ENCODE results near the gene ICOS.
"Not testable (repeated sequence)": the region's sequence is repeated elsewhere in the genome, so short reads cannot be mapped to it uniquely, and the experiment has no call there.

Gene ICOS

DNA sequence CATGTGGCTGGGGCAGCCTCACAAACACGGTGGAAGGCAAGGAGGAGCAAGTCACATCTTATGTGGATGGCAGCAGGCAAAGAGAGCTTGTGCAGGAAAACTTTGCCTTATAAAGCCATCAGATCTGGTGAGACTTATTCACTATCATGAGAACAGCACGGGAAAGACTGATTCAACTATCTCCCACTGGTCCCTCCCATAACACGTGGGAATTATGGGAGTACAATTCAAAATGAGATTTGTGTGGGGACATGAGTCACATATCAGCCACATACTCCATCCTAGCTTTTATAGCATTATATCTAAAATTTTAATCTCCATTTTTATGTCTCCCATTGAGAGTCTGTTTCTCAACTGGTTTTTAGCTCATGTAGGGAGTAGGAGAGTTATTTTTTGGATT is 45.7 kb downstream of the ICOS start:
- DNase-seq, result no peak

DNA sequence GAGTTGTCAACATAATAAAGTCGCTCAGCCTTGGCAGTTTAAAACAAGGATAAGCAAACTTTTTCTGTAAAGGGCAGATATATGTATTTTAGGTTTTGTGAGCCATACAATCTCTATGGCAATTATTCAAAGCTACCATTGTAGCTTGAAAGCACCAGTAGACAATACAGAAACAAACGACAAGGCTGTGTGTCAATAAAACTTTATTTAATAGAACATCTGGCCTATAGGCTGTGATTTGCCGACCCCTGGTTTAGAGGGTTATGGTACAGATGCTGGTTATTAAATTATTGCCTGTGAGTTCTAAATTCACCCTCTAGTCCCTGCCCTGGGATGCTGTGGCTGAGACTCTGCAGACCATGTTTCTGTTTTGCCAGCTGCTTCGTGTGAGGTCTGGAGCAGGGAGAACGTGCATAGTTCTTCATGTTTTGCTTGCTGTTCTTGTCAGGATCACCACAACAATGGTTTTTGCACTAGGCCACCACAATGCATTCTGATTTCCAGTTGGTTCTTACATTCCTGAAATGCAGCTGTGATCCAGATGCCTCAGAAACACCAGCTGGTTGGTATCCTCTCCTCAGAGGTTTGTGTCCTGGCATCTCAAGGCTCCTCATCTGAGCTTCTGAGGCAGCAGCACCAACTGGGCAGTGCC is 46.6 kb downstream of the ICOS start:
- no peak for DNase-seq

DNA sequence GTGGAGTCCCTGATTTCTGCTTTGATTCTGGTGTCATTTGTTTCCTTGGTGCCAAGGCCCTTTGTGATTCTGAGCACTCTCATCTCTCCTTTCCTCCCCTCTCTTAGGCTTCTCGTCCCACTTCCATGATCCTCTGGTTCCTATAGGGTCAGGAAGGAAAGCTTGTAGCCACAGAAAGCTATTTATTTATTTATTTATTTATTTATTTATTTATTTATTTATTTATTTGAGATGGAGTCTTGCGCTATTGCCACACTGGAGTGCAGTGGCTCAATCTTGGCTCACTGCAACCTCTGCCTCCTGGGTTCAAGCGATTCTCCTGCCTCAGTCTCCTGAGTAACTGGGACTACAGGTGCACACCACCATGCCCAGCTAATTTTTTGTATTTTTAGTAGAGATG is 49.4 kb downstream of the ICOS start:
- not testable (repeated sequence) for DNase-seq

DNA sequence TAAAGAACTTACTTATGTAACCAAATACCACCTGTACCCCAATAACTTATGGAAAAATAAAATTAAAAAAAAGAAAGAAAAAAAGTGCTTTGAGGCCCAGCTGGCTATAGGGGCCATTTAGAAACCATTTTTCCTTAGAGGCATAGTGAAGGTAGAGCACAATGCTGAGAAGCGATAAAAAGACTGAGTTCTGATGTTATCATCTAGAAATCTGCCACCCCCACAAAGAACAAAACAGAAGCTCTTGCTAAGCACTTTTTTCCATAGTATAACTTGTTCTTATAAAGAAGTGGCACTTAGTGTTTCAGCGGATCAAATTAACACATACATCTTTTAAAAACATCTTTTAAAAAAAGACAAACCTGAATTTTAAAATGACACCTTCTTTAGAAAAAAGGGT is 51.4 kb downstream of the ICOS start:
- no peak for DNase-seq

DNA sequence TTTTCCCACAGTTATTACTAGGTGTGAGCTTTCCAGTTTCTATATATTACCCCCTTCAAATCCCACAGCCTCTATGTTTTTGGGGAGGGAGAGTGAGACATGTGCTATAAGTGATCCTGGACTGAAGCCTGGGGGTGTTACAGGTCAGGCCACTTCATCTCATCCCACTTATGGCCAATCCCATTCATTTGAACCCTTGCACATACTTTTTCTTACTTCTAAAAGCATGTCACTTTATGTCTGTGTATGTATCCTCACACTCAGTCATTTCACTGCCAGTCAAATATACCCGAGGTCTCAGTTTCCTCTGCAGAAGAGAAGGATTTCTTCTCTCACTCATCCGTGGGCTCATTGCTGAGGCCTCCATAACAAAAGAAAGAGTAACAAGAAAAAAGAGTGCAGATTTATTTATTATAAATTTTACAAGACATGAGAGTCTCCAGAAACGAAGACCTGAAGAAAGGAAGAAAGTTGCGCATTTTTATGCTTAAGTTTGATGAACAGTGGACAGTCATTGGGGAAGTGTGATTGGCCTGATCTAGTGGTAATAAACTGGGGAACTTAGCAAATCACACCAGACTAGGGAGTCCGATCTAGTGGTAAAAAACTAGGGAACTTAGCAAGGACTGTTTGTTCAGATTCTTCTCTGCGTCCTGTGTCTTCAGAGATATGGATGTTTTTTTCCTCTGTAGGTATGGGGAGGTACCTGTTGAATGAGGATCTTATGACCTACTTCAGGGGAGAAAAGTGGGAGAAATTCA is 52.1 kb downstream of the ICOS start:
- no peak for DNase-seq

DNA sequence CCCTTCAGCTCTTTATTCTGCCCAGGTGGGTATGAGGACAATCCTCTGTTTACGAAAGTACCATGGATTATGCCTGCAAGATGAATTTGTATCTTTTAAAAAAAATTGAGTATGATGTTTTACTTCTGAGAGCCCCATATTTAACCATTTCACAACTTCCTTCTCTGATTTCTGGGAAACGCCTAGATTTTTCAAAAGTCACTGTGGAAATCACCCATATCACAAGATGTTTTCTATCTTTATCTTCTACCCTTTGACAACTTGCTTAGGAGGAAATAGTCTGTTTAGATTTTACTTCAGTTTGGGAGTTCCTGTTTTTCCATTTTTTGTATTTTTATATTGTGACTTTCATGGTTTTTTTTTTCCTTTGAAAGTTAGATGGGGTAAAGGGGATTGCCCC is 53.0 kb downstream of the ICOS start:
- no peak for DNase-seq

DNA sequence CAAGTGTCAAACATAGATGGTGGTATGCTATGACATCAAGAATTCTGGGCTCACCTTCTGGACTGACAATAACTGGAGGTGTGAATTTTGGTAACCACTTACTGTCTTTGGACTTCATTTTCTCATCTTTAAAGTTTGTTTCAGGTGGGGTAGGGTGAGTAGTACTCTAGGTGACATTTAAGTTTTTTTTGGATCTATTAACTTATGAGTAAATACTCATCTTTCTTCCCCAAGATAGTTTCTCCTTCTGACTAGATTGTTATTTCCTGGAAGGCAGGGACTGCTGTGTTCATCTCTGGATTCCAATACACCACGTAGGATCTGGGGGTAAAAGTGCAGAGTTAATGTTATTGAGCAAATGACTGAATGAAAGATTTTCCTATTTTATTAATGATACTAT is 55.9 kb downstream of the ICOS start:
- DNase-seq, result no peak

DNA sequence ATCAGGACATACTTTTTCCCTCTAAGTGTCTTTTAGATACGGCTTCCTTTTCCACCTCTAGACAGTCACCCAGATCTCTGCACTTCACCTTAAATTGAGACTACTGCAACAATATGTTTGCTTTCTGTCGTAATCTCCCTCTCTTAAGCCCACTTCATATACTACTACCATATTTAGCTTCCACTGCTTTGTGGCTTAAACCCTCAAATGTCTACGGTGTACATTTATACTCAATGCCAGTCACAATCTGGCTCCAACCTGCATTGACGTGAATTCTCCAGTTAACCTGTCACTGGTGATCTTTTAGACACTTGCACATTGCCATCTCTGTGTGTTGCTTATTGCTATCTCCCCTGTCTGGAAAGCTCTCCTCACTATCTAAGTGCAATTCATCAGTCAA is 56.4 kb downstream of the ICOS start:
- no peak for DNase-seq

DNA sequence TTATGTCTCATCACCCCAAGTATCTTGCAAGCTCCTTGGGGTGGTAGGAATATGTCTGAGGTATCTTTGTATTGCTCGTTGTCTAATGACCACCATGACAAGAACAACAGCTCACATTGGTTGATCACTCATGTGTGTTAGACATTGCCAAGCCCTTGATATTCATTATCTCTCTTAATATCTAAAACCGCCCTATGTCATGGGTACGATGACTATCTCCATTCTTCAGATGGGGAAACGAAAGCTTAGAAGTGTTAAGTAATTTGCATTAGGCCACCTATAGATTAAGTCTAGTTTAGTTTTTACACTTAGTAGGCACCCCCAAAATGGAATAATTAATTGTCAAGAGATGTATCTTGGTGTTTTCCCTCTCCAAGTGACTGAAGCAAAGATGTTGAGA is 57.0 kb downstream of the ICOS start:
- no peak for DNase-seq

DNA sequence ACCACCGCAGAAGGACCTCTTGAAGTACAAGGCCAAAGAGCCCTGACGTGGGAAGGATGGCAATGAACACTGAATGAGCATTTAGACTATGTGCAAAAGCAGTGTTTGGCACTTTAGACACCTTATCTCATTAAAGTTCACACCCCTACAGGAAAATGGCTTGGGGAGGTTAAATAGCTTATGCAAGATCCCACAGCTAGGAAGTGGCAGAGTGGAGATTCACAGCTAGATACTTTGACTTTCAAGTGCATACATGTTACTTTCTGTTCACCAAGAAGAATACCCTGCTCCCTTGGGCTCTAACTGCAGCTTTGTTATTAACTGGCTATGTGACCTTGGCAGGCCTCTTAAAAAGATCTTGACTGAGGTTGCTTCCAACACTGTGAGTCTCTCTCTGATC is 58.2 kb downstream of the ICOS start:
- DNase-seq, result no peak

DNA sequence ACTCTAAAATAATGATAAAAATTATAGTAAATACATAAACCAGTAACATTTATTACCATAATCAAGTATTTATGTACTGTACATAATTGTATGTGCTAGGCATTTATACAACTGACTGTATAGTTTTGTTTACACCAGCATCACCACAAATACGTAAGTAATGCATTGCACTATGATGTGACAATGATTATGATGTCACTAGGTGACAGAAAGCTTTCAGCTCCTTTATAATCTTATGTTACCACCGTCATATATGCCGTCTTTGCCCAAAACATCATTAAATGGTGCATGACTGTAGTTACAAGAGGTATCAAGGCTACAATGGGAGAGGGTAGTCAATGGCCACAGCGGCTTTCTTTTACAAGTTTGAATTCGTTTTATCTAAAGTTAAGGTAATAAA is 60.1 kb downstream of the ICOS start:
- DNase-seq, result no peak

DNA sequence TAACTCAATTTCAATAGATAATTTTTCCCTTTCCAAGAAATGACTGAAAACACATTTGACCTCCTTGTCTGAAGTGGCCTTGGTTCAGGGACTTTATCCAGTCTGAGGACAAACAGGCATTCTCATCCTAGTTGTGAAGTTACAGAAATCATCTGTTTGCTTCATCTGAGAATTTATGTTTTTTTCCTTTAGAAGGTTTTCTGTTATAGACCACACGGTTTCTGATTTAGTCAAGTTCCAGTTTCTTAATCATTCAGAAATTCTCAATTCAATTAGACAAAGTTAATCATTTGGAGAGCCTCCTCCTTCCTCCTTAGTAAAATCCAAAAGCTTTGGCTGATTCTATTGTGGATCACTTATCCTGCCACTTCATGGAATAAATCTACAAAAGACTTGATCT is 60.9 kb downstream of the ICOS start:
- no peak for DNase-seq

DNA sequence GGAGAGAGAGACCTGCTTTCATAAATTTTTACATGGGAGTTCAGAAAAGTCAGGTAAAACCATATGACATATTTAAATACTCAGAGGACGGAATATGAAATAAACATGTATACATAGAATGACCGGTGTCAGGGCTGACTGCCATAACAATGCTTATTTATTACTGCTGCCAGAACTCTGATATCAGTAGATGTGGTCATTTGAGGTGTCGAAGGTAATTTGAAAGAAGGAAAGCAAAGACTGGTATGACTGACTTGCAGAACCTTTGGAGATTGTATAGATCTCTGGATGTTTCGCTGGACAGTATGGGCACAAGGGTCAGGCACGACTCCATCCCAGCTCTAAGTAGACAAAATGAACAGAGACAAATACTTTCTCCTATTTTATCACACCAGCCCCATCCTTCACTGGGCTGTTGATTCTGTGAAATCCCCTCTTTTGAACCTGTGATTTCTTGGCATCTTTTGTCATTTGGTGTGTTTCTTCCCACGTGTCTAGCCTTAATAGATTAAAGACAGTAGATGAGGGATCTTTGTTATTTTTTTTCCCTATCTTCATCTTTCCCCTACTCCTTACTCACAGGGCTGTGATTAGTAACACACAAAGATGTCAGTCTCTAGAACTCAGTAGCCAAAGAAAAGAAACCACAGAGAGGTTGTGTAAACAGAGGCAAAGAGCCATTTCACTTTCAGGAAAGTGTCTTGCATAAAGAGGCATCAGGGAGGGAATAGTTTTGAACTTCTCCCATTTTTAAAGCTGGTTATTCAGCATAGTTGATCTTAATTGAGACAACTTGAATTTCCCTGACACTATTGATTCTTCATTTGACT is 61.6 kb downstream of the ICOS start:
- no peak for DNase-seq

DNA sequence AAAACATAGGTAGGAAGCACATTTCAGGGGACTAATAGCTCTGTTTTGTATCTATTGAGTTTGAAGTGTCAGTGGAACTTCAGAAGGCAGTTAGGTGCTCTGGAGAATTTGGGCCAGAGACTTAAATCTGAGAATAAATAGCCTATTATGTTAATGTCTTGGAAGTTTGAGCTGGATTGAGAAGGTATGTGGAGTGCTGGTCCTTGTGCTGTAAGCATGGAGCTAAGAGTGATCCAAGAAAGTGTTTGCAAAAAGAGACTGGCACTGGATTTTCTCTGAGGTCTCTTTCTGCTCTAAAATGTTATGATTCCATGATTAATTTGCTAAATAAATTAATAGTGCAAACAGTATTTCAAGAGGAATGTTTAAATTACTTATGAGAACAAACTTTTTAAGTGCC is 63.3 kb downstream of the ICOS start:
- no peak for DNase-seq

DNA sequence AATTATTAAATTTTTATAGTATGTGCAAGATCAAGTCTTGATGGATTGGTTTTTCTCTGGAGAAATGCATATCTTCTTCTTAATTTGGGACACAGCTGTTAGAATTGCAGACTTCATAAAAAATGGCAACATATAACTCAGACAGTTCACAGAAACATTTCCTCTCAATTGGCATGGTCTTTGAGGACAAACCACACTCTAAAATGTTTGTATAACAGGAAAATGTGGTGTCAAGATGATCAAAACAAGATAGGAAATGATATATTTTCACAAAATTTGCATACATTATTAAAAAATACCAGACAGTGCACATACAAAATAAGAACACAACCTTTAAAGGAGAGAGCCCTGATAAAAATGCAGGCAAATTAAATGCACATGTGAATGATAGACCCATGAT is 63.9 kb downstream of the ICOS start:
- no peak for DNase-seq

DNA sequence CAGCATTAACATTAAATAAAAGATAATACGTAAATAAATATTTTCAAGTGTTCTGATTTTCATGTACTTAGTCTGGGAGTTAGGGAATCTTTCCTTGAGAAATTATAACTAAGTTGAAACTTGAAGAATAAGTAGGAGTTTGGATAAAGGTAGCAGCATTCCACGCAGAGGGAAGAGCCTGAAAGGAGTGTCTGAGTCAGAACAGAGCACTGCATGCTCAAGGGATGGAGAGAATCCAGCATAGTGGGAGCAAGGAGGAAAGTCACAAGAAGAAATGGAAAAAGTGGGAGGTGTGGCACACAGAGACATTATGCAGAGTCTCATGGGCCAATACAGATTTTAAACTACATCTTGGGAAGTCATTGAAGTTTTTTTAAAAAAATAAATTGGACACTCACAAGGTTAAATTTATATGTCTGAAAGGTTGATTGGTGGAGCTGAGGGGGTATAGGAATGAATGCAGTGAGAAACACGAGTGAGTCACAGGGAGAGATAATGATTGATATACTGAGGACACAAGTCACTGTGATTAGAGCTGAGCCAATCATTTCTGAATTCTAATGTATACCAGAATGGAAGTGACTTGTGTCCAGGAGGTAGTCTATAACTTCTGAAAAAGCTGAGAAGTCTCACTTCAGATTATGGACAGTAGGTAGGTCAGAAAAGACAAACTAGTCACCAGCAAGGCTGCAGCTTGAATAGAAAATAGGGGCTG is 66.9 kb downstream of the ICOS start:
- no peak for DNase-seq

DNA sequence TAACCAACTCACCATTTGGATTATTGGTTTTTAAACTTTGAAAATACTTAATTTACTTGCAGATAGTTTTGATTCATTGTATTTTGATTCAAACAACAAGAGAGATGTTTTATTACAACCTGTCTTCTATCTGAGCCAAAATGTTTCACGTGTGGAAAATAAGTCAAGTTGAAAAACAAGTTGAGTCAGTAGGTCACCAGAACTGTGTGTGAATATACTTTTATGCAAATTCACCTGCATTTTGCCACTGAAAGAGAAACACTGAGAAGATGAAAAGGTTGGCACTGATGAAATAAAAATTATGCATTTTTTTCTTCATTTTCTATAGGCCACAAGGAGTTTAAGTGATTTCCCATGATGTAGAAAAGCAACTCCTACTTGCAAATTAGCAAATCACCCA is 68.3 kb downstream of the ICOS start:
- DNase-seq, result no peak

DNA sequence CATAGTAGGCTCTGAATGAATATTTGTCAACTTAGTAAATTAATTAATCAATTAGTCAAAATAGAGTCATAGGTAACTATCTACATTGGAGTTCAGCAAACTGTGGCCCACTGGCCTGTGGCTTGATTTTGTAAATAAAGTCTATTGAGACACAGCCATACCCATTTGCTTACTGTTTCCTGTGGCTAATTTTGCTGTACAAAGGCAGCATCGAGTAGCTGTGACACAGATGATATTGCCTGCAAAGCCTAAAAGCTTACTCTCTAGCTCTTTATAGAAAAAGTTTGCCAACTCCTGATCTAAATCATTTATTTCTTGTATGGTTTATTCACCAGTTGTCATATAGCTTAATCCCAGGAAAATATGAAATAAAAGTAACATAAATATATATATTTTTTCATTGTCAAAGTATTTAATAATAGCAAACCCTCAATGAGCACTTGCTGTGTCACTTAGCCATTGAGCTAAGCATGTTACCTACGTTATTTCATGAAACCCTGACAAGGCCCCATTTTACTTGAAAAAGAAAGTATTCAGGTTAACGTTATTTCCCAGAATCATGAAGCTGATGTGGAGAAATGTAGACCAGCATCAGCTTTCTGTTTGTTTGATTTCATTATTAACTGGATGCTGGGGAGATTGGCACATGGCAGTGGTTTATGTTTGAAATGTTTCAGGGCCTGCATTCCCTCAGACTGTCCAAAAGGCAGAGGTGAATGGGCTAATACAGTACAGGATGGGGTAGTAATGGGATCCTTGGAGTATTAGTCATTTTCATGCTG is 69.6 kb downstream of the ICOS start:
- no peak for DNase-seq

DNA sequence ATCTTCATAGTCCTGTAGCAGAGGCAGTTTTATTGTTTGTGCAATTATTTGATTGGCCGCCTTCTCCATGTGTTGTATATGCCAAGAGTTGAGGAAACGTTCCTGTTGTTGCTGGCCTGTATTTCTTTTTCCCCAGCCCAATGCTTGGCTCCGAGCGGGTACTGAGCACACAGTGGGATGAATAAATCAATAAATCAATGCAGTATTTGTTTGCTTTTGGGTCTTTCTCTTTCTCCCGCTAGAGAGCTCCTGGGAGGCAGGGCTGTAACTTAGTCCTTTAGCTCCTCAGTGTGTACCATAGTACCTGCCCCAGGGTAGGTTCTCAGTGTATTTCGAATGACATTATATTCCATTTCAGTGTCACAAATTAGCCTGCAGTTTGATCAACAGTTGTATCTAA is 71.8 kb downstream of the ICOS start:
- no peak for DNase-seq

DNA sequence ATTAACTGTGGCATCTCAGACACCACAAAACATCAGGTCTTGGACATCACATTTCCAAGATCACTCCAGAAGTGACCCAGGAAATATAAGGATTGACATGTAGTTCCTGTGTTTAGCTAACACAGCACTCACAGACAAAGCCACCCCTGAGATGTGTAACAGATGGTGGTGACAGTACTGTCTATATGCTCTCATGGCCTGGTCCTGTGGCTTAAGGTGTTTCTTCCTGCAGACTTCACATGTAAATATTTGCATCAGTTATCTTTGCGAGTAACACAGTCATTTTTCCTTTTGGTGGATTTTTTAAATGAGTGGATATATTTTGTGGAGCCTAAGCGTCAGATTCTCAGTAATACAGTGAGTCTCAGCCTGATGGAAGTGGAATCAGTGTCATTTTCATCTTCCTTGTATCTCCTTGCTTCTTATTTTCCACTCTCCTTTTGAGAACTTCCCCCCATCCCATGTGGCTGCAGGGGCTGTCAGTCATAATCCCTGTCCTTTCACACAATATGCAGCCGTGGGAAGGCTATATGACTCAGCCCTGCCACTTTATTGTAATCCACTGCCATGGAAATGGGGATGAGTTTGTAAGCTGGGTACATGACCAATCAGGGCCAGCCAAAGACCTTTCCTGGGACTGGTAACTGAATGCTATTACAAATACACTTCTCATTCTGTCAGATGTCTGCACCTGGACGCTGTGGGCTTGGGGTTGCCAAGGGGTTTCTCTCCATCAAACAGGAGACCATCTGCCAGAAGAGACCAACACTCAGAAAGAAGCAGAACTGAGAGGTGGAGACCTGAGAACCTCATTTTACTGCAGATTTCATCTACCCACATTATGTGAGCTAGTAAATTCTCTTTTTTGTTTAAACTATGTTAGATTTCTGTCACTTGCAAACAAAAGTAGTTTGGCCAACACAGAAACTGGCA is 74.3 kb downstream of the ICOS start:
- DNase-seq, result no peak
